ENCODE measurements around the gene SLC1A5. TPM values are rescaled to one million over a fixed set of nuclear protein-coding genes. Genes with fewer than 3 reads are reported as not detected.

SLC1A5 gene
- total and polyA plus RNA-seq, 3 donors from 2014 or later = 58.1 to 91.0 (median 69.9) TPM

DNA sequence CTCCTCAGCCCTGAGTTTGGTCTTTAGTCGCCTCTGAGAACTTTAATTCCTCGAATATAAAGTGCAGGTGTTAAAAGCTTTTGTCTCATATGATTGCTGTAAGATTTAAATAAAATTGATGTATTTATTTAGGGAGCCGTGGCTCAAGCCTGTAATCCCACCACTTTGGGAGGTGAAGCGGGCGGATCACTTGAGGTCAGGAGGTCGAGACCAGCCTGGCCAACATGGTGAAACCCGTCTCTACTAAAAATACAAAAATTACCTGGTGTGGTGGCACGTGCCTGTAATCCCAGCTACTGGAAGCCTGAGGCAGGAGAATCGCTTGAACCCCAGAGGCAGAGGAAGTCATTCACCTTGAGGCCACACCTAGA, 559 bp upstream of the SLC1A5 start:
- H3K36me3 ChIP-seq (ENCODE audit: low read depth, missing control alignments) = no peaks in the 10 kb centered on the region
- DNase-seq = no peak
- H3K4me3 ChIP-seq = no peak overlapping the region
- TF ChIP-seq POLR2A (IDR thresholded peaks at IDR 0.05) = no peak
- TF ChIP-seq, protein P1, sequence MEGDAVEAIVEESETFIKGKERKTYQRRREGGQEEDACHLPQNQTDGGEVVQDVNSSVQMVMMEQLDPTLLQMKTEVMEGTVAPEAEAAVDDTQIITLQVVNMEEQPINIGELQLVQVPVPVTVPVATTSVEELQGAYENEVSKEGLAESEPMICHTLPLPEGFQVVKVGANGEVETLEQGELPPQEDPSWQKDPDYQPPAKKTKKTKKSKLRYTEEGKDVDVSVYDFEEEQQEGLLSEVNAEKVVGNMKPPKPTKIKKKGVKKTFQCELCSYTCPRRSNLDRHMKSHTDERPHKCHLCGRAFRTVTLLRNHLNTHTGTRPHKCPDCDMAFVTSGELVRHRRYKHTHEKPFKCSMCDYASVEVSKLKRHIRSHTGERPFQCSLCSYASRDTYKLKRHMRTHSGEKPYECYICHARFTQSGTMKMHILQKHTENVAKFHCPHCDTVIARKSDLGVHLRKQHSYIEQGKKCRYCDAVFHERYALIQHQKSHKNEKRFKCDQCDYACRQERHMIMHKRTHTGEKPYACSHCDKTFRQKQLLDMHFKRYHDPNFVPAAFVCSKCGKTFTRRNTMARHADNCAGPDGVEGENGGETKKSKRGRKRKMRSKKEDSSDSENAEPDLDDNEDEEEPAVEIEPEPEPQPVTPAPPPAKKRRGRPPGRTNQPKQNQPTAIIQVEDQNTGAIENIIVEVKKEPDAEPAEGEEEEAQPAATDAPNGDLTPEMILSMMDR (IDR thresholded peaks at IDR 0.05) = no peak
- H3K9me3 ChIP-seq = no peaks in the 10 kb centered on the region
- intact Hi-C loops (cut with DNase I; ENCODE audit: low total_unique reads) = no loop called here
- peaks cover 30% of the 10 kb centered on the region for H3K4me1 ChIP-seq
- H3K27ac ChIP-seq = no peak overlapping the region
- no peaks in the 10 kb centered on the region for H3K27me3 ChIP-seq
- WGBS, 2 donors = 49 to 55% methylated on average over 9 of the region's 9 CpGs

DNA sequence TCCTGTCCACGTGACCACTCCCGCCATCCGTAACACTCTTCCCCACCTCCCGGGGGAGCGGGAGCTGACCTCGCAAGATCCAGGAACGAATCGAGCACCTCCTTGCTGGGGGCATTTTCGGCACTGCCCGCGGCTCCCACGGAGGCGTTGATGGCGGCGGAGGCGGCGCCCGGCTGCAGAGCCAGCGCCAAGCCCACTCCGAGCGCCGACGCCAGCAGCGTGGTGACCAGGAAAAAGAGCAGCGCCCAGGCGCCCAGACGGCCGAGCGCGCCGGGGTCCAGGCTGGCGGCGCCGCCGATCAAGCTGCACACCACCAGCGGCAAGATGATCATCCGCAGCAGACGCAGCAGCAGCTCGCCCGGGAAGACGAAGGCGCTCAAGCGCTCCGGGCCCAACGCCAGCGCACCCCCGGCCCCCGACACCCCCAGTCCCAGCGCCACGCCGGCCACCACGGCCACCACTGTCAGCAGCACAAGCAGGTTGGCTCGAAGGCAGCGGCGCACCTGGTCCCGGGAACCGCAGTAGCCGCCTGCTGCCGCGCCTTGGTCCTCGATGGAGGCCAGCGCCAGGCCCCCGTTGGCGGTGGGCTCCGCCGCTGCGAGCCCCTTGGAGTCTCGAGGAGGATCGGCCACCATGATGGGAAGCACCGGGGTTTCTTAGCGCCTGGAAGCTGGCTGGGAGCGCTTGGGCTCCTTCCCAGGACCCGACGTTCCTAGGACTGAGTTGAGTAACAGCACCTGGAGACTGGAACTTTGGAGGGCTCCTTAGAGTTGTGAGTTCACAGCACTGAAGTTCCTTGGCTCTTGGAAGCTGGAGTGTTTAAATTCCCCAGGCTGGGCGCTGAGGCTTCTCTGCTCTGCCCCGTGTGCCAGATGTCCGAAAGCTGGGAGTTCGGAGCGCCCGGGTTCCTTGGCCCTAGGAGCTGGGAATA, 798 bp downstream of the SLC1A5 start:
- Histone ChIP-seq H3K4me1 (peaks cover 31% of the 10 kb centered on the region), H3K27me3 (no peaks in the 10 kb centered on the region), H3K27ac (peak overlapping the region; percentile 83 to 87), H3K9me3 (no peaks in the 10 kb centered on the region), H3K4me3 (peak overlapping the region; percentile 71 to 72), H3K36me3 (ENCODE audit: low read depth, missing control alignments) (no peaks in the 10 kb centered on the region)
- TF ChIP-seq POLR2A (IDR thresholded peaks at IDR 0.05) = no peak
- WGBS, 2 donors = 0 to 1% methylated on average over 45 to 52 of the region's 80 CpGs
- DNase-seq = peak; percentile 74
- intact Hi-C loops (cut with DNase I; ENCODE audit: low total_unique reads) = no loop called here

DNA sequence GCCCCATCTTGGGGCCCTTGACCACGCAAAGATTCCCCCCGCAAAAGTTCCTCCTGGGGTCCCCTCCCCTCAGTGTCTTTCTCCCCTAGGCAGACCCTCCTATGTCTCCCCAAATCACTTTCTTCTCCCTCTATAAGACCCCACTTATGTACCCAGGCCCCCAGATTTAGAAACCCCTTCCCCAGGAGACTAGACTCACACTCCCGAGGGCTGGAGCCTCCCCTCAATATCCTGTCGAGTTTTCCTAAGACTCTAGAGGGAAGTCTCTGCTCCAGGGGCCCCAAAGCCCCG, 1.4 kb downstream of the SLC1A5 start:
- intact Hi-C loops (cut with DNase I; ENCODE audit: low total_unique reads) = no loop called here

DNA sequence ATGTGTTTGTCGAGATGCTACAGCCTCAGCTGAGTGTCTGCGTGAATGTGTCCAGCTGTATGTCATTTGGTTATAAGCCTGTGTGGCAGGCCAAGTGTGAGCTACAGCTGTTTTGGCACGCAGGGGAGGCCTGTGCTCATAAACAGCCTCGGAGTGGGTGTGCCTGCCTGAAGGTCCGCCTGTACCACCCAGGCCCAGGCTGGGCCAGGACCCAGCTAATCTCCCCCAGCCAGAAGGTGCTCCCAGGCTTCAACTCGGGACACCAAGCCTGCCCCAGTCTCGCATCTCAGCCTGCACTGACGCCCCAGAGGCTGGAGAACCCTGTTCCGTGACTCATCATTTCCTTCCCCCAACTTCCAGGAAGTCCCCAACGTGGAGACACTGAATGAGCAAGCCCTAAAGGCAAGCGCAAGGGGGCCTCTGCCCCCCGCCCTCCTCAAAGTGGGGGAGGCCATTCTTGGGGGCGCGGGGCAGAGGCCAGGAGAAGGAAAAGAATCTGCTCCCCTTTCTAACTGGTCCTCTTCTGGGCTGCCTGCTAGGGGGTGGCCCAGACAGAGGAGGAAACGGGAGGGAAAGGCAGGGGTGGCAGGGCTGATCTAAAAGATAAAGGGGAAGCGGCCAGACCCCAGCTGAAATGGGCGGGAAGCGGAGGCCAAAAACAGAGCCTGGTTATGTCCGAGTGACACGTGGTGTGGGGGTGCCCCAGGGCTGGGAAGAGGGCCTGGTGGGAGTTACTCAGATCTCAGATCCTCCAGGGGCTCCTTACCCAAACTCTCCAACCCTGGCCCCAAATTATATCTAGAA, 2.0 kb downstream of the SLC1A5 start:
- intact Hi-C loops (cut with DNase I; ENCODE audit: low total_unique reads) = no loop called here
- no peaks in the 10 kb centered on the region for H3K36me3 ChIP-seq (ENCODE audit: low read depth, missing control alignments)
- peak overlapping the region; percentile 83 to 87 for H3K27ac ChIP-seq
- no peak for TF ChIP-seq POLR2A (IDR thresholded peaks at IDR 0.05)
- TF ChIP-seq, protein P1 (IDR thresholded peaks at IDR 0.05) = no peak
- DNase-seq = peak; percentile 69
- WGBS, 2 donors = 6 to 14% methylated on average over 17 to 20 of the region's 20 CpGs
- peaks cover 31% of the 10 kb centered on the region for H3K4me1 ChIP-seq
- no peaks in the 10 kb centered on the region for H3K9me3 ChIP-seq
- H3K4me3 ChIP-seq = peak overlapping the region; percentile 71 to 72
- no peaks in the 10 kb centered on the region for H3K27me3 ChIP-seq

More for the DNA sequence above, 1.4 kb downstream of the SLC1A5 start:
- H3K9me3 ChIP-seq = no peaks in the 10 kb centered on the region
- TF ChIP-seq POLR2A (IDR thresholded peaks at IDR 0.05) = no peak
- TF ChIP-seq, protein P1 (IDR thresholded peaks at IDR 0.05) = no peak
- peak overlapping the region; percentile 83 to 87 for H3K27ac ChIP-seq
- no peaks in the 10 kb centered on the region for H3K27me3 ChIP-seq
- H3K4me1 ChIP-seq = peaks cover 31% of the 10 kb centered on the region
- no peak for DNase-seq
- WGBS, 2 donors = 9 to 14% methylated on average over 5 of the region's 5 CpGs
- no peaks in the 10 kb centered on the region for H3K36me3 ChIP-seq (ENCODE audit: low read depth, missing control alignments)
- peak overlapping the region; percentile 71 to 72 for H3K4me3 ChIP-seq

DNA sequence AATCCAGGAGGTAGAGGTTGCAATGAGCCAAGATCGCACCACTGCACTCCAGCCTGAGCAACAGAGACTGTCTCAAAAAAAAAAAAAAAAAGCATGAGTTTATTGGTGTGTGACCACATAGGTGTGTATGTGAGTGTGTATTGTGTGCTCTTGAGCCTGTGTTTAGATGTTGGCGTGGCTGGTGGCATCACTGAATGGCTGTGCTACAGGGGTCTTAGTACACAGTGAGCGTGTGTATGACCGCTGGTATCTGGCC, 2.5 kb downstream of the SLC1A5 start:
- H3K4me1 ChIP-seq = peaks cover 31% of the 10 kb centered on the region
- no peaks in the 10 kb centered on the region for H3K27me3 ChIP-seq
- peak overlapping the region in 1 of 2 donors; percentile 71 for H3K4me3 ChIP-seq
- H3K27ac ChIP-seq = peak overlapping the region; percentile 83 to 87
- no peak for TF ChIP-seq POLR2A (IDR thresholded peaks at IDR 0.05)
- TF ChIP-seq, protein P1 (IDR thresholded peaks at IDR 0.05) = no peak
- DNase-seq = no peak
- intact Hi-C loops (cut with DNase I; ENCODE audit: low total_unique reads) = no loop called here
- WGBS, 2 donors = 53 to 73% methylated on average over 4 of the region's 4 CpGs
- H3K9me3 ChIP-seq = no peaks in the 10 kb centered on the region
- H3K36me3 ChIP-seq (ENCODE audit: low read depth, missing control alignments) = no peaks in the 10 kb centered on the region

Data from testis (tissue), 3 donors.